EH (cell line): Measurements from ENCODE around the gene TXNL1.
"Not testable (repeated sequence)": the region's sequence is repeated elsewhere in the genome, so short reads cannot be mapped to it uniquely, and the experiment has no call there.

Experiments
- DNase-seq: peaks from one replicate; pipeline ENCODE4 v3.0.0-alpha.2; 2015; ENCODE audit warnings: low read depth

Gene TXNL1

GRCh38 chr18:56638232-56639103, at the start of gene TXNL1:
Gene TXNL1, minus strand, starts transcription at chr18:56638592. Its CDS starts 152 bp downstream, at chr18:56638440.
- DNase-seq, result peak; percentile 98

GRCh38 chr18:56684277-56684676, 45.9 kb upstream of the TXNL1 start:
- no peak for DNase-seq

- DNase-seq, result no peak
Measured at GRCh38 chr18:56678836-56679565, 40.6 kb upstream of the TXNL1 start.

GRCh38 chr18:56676639-56677038, 38.2 kb upstream of the TXNL1 start:
- DNase-seq, result no peak

- no peak for DNase-seq
Measured at GRCh38 chr18:56672981-56673380, 34.6 kb upstream of the TXNL1 start.

- no peak for DNase-seq
Measured at GRCh38 chr18:56672391-56672790, 34.0 kb upstream of the TXNL1 start.

- no peak for DNase-seq
Measured at GRCh38 chr18:56662902-56663301, 24.5 kb upstream of the TXNL1 start.

GRCh38 chr18:56662502-56662901, 24.1 kb upstream of the TXNL1 start:
- no peak for DNase-seq

GRCh38 chr18:56662063-56662408, 23.6 kb upstream of the TXNL1 start:
- no peak for DNase-seq

- peak; percentile 20 for DNase-seq
Measured at GRCh38 chr18:56661360-56662062, 23.1 kb upstream of the TXNL1 start.

- DNase-seq, result no peak
Measured at GRCh38 chr18:56660655-56661054, 22.3 kb upstream of the TXNL1 start.

GRCh38 chr18:56659111-56659510, 20.7 kb upstream of the TXNL1 start:
- DNase-seq, result no peak

GRCh38 chr18:56658261-56658660, 19.9 kb upstream of the TXNL1 start:
- DNase-seq, result no peak

- DNase-seq, result not testable (repeated sequence)
Measured at GRCh38 chr18:56654280-56654679, 15.9 kb upstream of the TXNL1 start.

GRCh38 chr18:56652802-56653201, 14.4 kb upstream of the TXNL1 start:
- no peak for DNase-seq

- peak; percentile 18 for DNase-seq
Measured at GRCh38 chr18:56651771-56652092, 13.3 kb upstream of the TXNL1 start.

GRCh38 chr18:56650944-56651770, 12.8 kb upstream of the TXNL1 start, which contains the start of gene WDR7:
Gene WDR7, plus strand, starts transcription at chr18:56651359. Its CDS starts 21,157 bp downstream, at chr18:56672516.
- peak; percentile 98 for DNase-seq

- DNase-seq, result peak; percentile 8
Measured at GRCh38 chr18:56649996-56650395, 11.6 kb upstream of the TXNL1 start.

GRCh38 chr18:56647951-56648893, 9.8 kb upstream of the TXNL1 start:
- no peak for DNase-seq

- DNase-seq, result no peak
Measured at GRCh38 chr18:56647071-56647470, 8.7 kb upstream of the TXNL1 start.
